Measurements from ENCODE around the gene MTHFD1. TPM values are rescaled to one million over a fixed set of nuclear protein-coding genes. Genes with fewer than 3 reads are reported as not detected.

The MTHFD1 gene
- total RNA-seq, 1 donor from 2014 or later, result 30.6 TPM

Other genes with a start within 250 kb of the MTHFD1 start
- gene ESR2, start 94.0 kb upstream of the MTHFD1 start, total RNA-seq, result under 0.01 and 0.44 TPM in 2 replicates
- 0.20 and 0.22 TPM in 2 replicates for gene AKAP5, start 77.1 kb downstream of the MTHFD1 start, total RNA-seq
- gene ZBTB25, start 115.5 kb downstream of the MTHFD1 start, total RNA-seq, result 2.6 and 3.0 TPM in 2 replicates
- gene ZBTB1, start 116.4 kb downstream of the MTHFD1 start, total RNA-seq, result 25.7 and 38.5 TPM in 2 replicates
- 1.7 and 3.0 TPM in 2 replicates for gene HSPA2, start 152.4 kb downstream of the MTHFD1 start, total RNA-seq
- gene PPP1R36, start 161.6 kb downstream of the MTHFD1 start, total RNA-seq, result 0.40 and 0.44 TPM in 2 replicates

All from lung microvascular endothelial cell (primary cell).